ENCODE measurements around the gene ANGPT4.
"Not testable (repeated sequence)": the region's sequence is repeated elsewhere in the genome, so short reads cannot be mapped to it uniquely, and the experiment has no call there.

The ANGPT4 gene

DNA sequence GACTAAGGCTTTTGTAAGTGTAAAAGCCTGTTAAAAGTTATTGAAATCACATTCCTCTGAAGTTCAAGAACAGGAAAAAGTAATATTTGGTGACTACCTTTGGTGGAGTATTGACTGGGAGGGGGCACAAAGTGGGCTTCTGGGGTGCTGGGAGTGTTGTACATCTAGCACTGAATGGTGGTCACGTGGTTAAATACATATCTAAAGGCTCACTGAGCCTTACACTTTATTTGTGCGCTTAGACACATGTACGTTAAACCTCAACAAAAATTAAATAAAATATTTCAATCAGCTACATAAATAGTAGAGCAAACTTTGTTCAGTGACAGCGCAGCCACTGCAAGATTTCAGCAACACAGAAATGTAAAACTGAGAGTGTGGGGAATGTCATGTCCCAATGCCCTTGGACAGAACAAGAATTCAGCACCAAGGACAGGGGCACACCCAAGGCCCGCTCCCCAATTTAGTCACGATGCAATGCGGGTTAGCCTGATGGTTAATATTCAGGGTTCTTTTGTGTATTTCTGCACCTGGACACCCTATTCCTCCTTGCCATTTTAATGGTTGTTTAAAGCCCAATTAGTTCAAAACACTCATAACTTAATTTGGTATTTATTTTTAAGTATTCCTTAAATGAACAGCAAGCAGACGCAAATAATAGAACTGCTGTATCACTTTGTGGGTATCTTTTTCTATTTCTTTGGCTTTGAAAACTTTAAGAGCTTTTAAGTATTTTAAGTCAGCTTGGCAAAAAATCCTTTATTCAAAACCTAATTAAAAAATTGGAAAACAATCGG is 37.4 kb downstream of the ANGPT4 start:
- DNase-seq (ENCODE audit: extremely low read depth in 1 of 2, low read depth in 1 of 2) = no peak

DNA sequence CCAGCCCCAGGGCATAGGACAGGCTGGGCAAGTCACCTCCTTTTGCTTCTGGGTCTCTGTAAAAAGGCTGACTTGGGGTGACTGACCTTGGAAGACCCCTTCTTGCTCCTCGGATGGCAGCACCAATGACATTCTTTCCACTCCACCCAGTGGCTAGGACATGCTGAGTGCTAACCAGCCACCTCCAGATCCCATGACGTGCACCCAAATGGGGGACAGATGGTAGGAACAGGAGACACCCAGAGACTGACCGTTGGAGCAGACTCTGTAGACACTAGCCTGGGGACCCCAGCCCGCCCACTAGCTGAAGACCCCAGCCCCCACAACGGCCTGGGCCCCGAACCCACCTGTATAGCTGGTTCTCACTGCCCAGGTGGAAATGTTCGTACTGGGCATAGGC is 38.3 kb downstream of the ANGPT4 start:
- DNase-seq (ENCODE audit: extremely low read depth in 1 of 2, low read depth in 1 of 2) = no peak

DNA sequence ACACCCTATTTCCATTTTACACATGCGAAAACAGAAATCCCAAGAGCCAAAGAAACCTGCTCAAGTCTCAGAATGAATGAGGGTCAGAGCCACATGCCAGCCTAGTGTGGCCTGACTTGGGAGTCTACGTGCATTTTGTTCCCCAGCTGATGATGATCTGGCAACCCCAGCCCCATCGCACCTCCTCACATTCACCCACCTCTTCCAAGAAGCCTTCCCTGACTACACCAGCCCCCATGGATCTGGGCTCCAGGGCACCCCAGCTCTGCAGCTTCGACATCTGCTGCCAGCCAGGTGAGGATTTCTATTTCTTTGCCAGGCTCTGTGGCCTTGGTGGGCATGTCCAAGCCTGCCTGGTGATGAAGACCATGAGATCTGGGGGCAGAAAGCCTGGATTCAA is 41.0 kb downstream of the ANGPT4 start:
- DNase-seq (ENCODE audit: extremely low read depth in 1 of 2, low read depth in 1 of 2) = no peak

DNA sequence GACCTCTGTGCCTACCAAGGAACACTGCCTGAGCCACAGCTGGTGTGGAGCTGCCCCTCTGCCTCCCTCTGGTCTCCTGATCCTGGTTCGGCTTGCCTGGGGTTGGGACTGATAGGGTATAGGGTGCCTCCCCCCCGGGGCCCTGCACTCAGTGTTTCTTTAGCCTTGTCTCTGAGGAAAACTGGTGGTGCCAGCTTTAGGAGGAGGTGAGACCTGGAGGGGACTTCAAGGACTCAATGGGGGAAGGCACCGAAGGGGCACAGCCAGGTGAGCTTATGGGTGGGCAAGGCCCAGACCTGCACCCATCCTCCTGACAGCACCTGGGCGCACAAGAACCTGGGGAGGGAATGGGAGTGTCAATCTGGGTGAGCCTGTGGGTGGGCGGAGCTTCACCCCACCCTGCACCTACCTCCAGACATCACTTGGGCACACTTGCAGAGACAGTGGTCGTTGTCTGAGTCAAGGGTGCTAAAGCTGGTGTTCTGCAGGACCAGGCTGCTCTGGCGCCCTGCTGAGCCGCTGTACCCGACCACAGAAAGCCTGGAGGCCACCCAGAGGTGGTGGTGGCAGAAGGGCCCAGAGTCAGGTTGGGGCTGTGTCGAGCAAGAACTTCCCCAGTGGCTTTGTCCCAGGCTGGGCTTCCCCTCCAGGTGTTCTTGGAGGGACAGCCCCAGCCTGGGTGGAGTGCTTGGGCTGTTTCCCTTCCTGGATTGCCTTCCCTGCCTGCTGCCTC is 42.1 kb downstream of the ANGPT4 start:
- DNase-seq (ENCODE audit: extremely low read depth in 1 of 2, low read depth in 1 of 2) = no peak

DNA sequence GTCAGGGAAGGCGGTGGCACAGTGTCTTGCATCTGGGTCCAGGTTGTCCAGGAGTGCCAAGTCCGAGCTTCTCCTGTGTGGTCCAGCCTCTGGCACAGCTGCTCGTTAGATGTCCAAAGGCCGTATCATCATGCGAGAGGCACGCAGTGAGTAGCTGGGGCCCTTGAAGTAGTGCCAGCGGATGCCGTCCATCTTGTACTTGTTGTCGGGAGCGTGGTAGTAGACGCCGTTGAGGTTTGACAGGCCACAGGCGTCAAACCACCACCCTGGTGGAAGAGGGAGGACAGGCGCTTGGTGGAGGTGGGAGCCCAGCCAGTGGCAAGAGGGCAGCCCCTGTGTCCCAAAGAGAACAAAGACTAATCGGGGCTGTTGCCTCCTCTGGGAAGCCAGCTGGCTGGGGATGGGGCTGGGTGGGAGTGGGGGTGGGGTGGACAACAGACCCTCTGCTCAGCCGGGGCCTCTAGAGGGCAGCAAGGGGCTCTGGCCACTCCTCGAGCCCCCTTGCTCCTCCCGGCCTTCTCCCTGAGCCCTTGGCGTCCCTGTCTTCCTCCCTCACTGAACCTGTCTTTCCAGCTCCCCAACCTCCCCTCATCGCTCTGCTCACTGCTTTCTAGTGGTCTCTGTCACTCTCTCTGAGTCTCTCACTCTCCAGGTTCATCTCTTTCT is 43.1 kb downstream of the ANGPT4 start:
- DNase-seq (ENCODE audit: extremely low read depth in 1 of 2, low read depth in 1 of 2) = no peak

DNA sequence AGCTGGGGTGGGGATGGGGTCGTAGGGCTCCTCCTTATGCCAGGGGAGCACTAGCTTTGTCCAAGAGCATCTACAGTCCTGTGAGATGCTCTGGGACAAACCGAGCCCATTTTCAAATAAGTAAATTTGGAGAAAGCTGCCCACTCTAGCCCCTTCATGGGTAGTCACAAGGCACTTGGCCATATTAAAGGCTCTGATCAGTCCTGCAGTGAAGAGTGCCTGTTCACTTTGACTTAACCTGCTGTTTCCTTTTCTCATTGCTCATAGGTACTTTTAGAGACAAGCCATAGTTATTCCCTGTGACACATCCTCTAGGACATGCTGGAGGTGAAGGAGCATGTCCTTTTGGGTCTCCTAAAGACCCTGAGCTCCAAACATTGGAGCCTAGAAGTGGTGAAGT is 44.2 kb downstream of the ANGPT4 start:
- no peak for DNase-seq (ENCODE audit: extremely low read depth in 1 of 2, low read depth in 1 of 2)

DNA sequence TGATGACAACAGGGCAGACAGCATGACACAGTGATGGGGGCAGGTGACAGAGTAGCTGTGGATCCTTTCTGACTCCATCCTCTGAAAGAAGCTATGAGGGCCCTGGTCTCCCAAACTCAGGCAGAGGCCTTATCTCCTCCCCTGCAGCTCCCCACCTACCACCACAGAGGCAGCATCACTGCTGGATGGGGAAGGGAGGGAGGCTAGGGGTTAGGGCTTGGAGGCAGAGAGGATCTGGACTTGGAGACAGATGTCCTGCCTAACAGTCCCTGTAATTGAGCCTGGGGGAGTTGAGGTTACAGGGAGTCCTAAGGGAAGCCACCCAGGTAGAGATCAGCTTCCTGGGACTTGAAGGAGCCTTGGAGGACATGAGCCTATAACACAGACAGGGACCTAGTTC is 44.7 kb downstream of the ANGPT4 start:
- no peak for DNase-seq (ENCODE audit: extremely low read depth in 1 of 2, low read depth in 1 of 2)

DNA sequence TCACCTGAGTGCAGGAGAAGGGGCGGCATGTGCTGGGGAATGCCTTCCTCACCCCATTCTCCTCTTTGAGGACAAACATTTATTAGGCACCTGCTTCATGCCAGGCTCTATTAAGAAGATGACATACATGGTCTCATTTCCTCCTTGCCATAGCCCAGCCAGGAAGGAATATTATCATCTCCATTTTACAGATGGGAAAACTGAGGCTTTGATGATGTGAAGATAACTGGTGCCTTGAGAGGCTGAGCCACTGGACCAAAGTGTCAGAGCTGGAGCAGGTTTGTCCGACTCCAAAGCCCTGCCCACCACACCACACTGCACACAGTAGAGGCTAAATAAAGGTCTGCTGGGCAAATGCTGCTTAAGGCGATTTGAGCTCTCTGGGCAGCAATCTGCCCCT is 45.4 kb downstream of the ANGPT4 start:
- no peak for DNase-seq (ENCODE audit: extremely low read depth in 1 of 2, low read depth in 1 of 2)

DNA sequence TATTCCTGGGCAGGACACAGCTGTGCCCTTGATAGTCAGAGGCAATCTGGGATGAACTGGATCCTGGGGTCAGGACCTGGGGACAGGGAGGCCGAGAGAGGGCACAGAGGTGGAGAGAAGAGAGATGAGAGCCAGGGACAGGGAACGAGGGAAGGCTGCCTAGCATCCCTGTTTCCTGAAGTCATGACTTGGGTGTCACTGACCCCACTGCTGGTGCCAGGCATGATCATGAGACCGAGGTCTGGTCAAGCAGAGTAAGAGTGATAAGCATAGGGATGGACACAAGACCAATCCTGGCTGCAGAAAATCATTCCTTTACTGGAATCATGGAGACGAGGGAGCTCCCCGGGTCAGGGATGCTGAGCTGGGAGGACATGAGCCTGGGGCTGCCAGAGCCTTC is 46.5 kb downstream of the ANGPT4 start:
- DNase-seq (ENCODE audit: extremely low read depth in 1 of 2, low read depth in 1 of 2) = no peak

DNA sequence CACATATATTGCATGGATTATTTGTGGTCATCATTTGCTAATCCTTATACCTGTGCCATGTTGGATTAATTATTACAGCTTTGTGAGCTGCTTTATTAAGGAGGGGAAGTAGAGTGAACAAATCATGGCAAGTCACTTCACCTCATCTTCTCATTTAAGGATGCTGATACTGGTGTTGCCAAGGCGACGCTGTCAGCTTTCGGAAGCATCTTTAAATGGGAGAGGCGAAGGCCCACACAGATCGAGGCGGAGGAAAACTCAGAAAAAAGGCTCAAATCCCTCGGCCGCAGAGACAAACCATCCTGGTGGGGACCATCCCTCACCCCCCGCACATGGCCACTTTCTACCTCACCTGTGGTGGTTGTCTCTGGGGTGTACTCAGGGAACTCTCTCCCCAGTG is 47.9 kb downstream of the ANGPT4 start:
- no peak for DNase-seq (ENCODE audit: extremely low read depth in 1 of 2, low read depth in 1 of 2)

DNA sequence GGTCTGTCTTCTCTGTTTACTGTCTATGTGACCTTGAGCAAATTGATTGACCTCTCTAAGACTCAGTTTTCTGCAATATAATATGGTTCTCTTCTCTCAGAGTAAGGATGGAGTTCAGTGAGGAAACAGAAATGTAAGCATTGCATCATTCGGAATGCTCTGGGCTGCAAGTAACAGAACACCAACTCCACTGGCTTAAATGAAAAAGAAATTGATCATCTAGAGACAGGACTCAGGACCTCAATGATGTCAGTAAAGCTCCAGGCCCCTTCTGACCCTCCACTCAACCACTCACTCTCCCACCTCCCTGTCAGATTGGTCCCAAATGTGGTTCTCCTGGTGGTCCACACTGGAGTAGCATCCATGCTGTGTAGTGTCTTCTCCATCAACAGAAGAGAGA is 50.7 kb downstream of the ANGPT4 start:
- DNase-seq (ENCODE audit: extremely low read depth in 1 of 2, low read depth in 1 of 2) = no peak

DNA sequence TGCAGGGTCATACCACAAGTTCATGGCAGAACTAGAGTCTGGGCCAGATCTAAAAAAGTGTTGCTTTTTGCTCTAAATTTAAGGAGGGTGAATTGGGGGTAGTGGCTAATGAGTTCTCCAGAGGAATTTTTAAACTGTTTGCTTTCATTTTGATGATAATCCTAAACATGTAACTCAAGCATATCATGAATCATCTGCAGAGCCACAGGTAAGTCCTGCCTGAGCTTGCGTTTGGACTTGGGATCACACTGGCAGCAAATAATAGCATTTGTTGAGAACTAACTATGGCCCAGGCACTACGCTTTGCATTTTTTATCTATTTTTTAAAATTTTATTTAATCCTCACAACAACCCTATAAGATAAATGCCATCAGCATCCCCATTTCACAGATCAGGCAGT is 55.2 kb downstream of the ANGPT4 start:
- DNase-seq (ENCODE audit: extremely low read depth in 1 of 2, low read depth in 1 of 2) = no peak

DNA sequence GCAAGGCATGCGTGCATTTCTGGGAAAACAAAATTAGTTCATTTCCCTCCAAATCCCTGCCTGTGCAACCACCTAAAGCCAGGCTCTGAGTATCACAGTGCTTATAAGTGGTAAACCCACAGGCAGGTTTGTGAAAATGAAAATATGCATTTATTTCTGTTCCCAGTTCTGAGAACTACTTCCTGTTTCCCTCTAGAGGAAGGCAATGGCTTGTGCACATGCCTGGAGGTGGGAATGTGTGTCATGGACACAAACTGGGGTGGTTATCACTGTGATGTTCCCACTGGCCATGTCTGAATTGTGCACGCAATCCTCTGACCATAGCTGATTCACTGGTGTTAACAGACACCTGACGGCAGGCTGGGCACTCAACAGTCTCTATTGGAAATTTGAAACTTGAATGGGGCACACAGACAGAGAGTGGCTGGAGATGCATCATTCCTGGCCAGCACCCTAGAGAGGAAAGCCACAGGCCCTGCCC is 56.3 kb downstream of the ANGPT4 start:
- no peak for DNase-seq (ENCODE audit: extremely low read depth in 1 of 2, low read depth in 1 of 2)

DNA sequence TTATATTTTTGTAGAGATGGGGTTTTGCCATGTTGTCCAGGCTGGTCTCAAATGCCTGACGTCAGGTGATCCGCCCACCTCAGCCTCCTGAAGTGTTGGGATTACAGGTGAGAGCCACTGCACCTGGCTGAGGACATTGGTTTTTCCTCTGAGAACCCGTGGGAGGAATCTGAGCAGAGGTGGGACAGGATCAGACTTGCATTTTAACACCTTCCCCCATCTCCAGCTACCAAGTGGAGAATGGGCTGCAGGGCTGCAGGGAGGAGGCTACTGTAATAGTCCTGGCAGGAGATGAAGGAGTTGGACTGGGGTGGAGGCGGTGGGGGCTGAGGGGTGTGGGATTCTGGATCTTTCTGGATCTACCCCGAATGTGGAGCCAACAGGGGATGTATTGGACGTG is 58.1 kb downstream of the ANGPT4 start:
- no peak for DNase-seq (ENCODE audit: extremely low read depth in 1 of 2, low read depth in 1 of 2)

DNA sequence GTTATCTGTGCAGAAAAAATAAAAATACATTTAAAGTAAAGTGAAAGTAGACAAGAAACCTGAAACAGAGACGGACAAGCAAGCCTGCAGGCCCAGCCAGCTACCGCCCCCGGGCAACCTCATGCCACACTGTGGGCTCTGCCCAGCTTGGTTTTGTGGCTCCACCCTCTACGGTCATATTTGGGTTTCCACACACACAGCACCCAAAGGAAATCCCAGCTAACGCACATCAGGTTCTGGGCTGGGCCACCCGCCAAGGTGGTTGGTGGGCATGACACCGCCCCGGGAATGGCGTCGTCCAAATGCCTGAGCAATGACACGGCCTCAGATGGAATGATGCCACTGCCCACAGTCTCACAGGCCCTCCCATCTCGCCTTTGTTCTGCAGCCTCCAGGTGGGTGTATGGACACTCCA is 59.8 kb downstream of the ANGPT4 start:
- DNase-seq (ENCODE audit: extremely low read depth in 1 of 2, low read depth in 1 of 2) = no peak

DNA sequence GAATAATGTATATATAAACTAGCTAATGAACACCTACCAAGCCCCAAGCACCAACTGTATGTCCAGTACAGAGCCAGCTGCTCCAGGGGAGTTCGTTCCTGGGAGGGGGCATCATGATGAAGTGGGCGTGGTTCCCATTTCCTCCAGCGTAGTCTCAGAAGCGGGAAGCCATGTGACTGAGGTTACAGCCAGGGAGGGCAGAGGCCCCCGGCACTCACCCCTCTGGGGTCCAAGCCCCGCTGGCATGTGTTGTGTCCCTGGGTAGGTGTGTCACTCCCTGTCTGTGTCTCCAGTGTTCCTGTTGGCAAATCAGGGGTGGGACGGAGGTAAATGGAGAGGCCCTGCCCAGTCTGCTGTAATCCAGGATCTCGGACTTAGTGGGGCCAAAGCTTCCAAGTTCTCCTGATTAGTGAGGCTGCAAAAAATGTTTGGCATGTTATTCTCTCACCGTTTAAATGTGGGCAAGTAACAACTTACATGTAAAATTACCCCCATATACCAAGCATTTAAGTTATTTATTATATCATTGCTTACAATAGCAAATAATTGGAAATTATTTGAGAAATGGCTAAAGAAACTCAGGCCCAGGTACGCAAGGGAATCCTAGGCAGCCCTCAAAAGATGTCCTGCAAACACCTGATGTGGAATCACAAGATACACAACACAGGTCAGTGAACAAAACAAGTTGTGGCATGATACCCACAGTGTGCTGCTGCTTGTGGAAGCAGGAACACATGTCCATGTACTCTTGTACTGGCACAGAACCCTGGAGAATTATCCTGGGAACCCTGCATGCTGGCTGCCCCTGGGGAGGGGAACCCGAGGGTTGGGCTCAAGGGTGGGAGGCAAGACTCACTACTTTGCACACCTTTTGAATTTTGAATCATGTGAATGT is 60.4 kb downstream of the ANGPT4 start:
- DNase-seq (ENCODE audit: extremely low read depth in 1 of 2, low read depth in 1 of 2) = no peak

DNA sequence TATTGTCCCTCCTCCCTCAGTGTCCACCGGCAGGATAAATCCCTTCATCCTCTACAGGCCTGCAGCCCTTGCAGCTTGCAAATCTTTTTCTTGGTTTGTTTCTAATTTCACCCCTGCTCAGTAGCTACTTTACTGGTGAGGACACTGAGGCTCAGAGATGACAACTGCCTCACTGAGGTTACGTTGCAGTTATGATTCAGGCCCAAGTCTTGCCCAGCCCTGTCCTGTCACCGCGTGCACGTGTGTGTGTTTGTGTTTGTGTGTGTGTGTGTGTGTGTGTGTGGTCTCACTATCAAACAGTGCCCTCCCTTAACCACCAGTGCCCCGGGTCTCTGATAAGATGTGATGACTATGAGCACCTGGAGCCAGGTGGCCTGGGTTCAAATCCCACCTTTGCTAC is 61.5 kb downstream of the ANGPT4 start:
- DNase-seq (ENCODE audit: extremely low read depth in 1 of 2, low read depth in 1 of 2) = no peak

DNA sequence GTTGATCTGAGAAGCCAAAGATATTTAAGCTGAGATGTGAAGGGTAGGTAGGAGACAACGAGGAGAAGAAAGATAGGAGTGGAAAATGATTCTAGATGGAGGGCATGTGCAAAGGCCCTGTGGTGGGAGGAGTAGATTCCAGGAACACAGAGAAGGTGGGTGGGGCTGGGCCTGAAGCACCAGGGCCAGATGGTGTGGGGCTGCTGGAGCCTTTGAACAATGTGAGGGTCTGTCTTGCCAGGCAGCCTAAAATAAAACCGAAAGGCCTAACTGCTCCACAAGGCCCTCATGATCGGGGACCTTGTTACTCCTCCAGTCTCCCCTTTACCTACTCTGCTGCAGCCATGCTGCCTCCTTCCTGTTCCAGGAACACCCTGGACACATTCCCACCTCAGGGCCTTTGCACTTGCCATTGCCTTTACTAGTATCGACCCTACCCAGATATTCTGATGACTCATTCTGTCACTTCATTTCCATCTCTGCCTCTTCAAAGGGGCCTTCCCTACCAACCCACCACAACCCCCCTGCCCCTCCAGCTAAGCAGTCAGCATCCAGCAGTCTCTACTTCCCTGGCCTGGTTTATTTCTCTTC is 62.6 kb downstream of the ANGPT4 start:
- no peak for DNase-seq (ENCODE audit: extremely low read depth in 1 of 2, low read depth in 1 of 2)

DNA sequence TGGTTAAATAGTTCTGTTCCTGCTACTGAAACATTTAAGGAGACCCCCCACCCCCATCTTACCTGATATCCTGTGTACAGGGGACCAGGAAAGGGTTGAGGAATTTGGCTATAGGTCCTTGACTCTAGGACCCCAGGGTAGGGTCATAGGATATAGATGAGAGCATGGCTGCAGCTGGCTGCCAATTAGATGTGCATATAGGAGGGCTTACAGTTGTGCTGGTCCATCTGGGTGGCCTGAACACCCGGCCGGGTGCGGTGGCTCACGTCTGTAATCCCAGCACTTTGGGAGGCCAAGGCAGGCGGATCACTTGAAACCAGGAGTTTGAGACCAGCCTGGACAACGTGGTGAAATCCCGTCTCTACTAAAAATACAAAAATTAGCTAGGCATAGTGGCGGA is 67.4 kb downstream of the ANGPT4 start:
- DNase-seq (ENCODE audit: extremely low read depth in 1 of 2, low read depth in 1 of 2) = not testable (repeated sequence)

DNA sequence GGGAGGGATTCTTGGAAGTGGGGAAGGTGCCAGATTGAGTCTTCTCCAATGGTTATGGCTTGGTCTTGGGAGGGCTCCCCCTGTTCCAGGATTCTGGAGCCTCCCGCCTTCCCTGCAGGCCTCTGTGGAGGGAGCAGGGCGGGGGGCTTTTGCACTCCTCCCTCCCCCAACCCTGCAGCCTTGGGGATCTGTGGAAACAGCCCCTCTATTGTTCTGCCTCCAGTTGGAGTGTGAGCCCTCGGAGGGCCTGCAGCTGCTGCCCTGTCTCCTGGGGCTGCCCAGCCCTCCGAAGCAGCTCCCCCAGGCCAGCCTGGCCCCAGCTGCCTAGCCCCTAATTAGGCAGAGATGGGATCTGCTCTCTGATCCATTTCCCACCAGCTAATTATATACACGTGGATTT is 67.9 kb downstream of the ANGPT4 start:
- no peak for DNase-seq (ENCODE audit: extremely low read depth in 1 of 2, low read depth in 1 of 2)

All from activated CD8-positive, alpha-beta memory T cell treated with anti-CD3 and anti-CD28 coated beads for 1 hour (primary cell).